Activated CD8-positive, alpha-beta T cell treated with anti-CD3 and anti-CD28 coated beads for 36 hours (primary cell): Measurements from ENCODE around the gene TMC5. TPM values are rescaled to one million over a fixed set of nuclear protein-coding genes. Genes with fewer than 3 reads are reported as not detected.
"Not testable (repeated sequence)": the region's sequence is repeated elsewhere in the genome, so short reads cannot be mapped to it uniquely, and the experiment has no call there.

Experiments used
- ATAC-seq: fragments of 200-7000 bp; cut with Tn5 transposase; one replicate; pipeline ENCODE4 v1.10.0; 2021; ENCODE audit warnings: mild to moderate bottlenecking, moderate library complexity
- CTCF ChIA-PET: fragments of 350-600 bp; sonication (Branson Sonifier 250); formaldehyde crosslinking; loops from one replicate; lab custom pipeline; 2021; ENCODE audit warnings: antibody characterized with exemption; lab: Charles Lee
- POLR2A ChIA-PET: fragments of 350-600 bp; sonication (Branson Sonifier 250); formaldehyde crosslinking; loops from one replicate; lab custom pipeline; 2021; ENCODE audit warnings: antibody characterized with exemption; lab: Charles Lee
- DNase-seq: peaks from one replicate; pipeline ENCODE4 v3.0.0-alpha.2; 2020
- H3K27ac Mint-ChIP-seq: one replicate; pipeline ENCODE4 v1.8.0; 2021; ENCODE audit warnings: mild to moderate bottlenecking, mixed read lengths
- H3K27me3 Mint-ChIP-seq: one replicate; pipeline ENCODE4 v1.8.0; 2021; ENCODE audit warnings: mixed read lengths
- H3K36me3 Mint-ChIP-seq: one replicate; pipeline ENCODE4 v1.8.0; 2021; ENCODE audit warnings: low read depth, mixed read lengths
- H3K4me1 Mint-ChIP-seq: one replicate; pipeline ENCODE4 v1.8.0; 2021; ENCODE audit warnings: low read depth, mixed read lengths
- H3K4me3 Mint-ChIP-seq: one replicate; pipeline ENCODE4 v1.8.0; 2021; ENCODE audit warnings: mild to moderate bottlenecking, moderate library complexity, mixed read lengths
- H3K9me3 Mint-ChIP-seq: one replicate; pipeline ENCODE4 v1.8.0; 2021; ENCODE audit warnings: mixed read lengths
- intact Hi-C: fragments of 100-400 bp; cut with micrococcal nuclease; formaldehyde crosslinking; loops from one replicate; pipeline ENCODE4 v1.10.0; 2022
- total RNA-seq, 2 experiments: library from RNA; stranded (reverse); gene quantifications; one replicate each; pipeline ENCODE4 v1.2.3, GENCODE V29; 2021
- TF ChIP-seq, protein P1 (sequence below): fragments of 200-600 bp; IDR thresholded peaks from one replicate; pipeline ENCODE4 v1.8.0; 2022; ENCODE audit warnings: antibody characterized with exemption, mild to moderate bottlenecking

The TMC5 gene
- total RNA-seq, 2 experiments from 2014 or later: not detected

GRCh38 chr16:19382887-19383816, 34.5 kb upstream of the TMC5 start:
- ATAC-seq: no peak
- no peaks in the 10 kb centered on the region for H3K36me3 Mint-ChIP-seq
- POLR2A ChIA-PET: no interaction called here
- intact Hi-C loops: no loop called here
- peaks cover 2% of the 10 kb centered on the region for H3K4me1 Mint-ChIP-seq
- peaks cover 10% of the 10 kb centered on the region for H3K27me3 Mint-ChIP-seq
- CTCF ChIA-PET: interaction anchor here (1.6 kb wide), 1 partner anchor 10 kb away, joined by 3 read pairs; no protein-coding TSS in a partner anchor
- no peaks in the 10 kb centered on the region for H3K9me3 Mint-ChIP-seq
- no peak overlapping the region for H3K27ac Mint-ChIP-seq
- no peak for DNase-seq
- H3K4me3 Mint-ChIP-seq: no peak overlapping the region
- TF ChIP-seq, protein P1, sequence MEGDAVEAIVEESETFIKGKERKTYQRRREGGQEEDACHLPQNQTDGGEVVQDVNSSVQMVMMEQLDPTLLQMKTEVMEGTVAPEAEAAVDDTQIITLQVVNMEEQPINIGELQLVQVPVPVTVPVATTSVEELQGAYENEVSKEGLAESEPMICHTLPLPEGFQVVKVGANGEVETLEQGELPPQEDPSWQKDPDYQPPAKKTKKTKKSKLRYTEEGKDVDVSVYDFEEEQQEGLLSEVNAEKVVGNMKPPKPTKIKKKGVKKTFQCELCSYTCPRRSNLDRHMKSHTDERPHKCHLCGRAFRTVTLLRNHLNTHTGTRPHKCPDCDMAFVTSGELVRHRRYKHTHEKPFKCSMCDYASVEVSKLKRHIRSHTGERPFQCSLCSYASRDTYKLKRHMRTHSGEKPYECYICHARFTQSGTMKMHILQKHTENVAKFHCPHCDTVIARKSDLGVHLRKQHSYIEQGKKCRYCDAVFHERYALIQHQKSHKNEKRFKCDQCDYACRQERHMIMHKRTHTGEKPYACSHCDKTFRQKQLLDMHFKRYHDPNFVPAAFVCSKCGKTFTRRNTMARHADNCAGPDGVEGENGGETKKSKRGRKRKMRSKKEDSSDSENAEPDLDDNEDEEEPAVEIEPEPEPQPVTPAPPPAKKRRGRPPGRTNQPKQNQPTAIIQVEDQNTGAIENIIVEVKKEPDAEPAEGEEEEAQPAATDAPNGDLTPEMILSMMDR: no peak

DNA sequence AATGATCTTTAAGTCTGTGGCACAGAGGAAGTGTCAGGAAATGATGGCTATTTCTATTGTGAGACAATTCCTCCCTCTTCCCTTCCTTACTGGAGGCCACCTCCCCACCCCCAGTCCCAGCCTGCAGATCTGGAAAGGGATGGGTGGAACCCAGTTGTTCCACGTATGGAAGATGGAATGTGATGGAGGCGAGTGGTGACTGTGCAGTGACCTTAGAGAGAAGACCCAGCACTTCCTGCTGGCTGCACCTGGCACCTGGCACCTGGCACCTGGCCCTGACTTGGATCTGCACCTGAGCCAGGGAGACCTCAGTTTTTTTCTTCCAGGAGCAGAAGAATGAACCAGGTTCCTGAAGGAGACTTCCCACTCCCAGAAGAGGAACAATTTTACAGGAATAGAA, 33.0 kb upstream of the TMC5 start:
- Mint-ChIP-seq H3K36me3 (no peaks in the 10 kb centered on the region), H3K9me3 (no peaks in the 10 kb centered on the region), H3K4me3 (no peak overlapping the region), H3K27me3 (peaks cover 14% of the 10 kb centered on the region), H3K27ac (no peak overlapping the region), H3K4me1 (peaks cover 2% of the 10 kb centered on the region)
- no peak for ATAC-seq
- DNase-seq: no peak
- TF ChIP-seq, protein P1: no peak
- intact Hi-C loops: loop anchor here (5.0 kb wide), 1 partner anchor 118 kb away; no protein-coding TSS in a partner anchor
- POLR2A ChIA-PET: no interaction called here
- CTCF ChIA-PET: no interaction called here

DNA sequence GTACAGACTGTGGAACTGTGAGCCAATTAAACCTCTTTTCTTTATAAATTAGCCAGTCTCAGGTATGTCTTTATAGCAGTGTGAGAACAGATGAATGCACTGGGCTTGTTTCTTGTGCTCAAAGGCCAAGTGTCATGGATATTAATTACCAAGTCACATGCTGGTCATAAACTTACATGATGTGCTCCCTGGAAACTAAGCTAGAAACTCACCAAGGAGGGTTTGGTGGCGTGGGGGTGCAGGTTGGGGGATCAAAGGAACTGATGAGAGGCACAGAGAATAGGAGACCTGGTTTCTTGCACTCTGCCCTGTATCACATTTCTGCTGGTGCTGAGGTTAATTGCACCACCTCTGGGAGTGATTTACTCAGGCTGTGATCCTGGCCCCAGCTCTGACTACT, 31.2 kb upstream of the TMC5 start:
- no peak overlapping the region for H3K4me3 Mint-ChIP-seq
- ChIA-PET POLR2A (no interaction called here), CTCF (no interaction called here)
- intact Hi-C loops: loop anchor here (5.0 kb wide), 1 partner anchor 116 kb away; no protein-coding TSS in a partner anchor
- H3K4me1 Mint-ChIP-seq: no peaks in the 10 kb centered on the region
- ATAC-seq: no peak
- no peak for DNase-seq
- H3K27me3 Mint-ChIP-seq: peaks cover 12% of the 10 kb centered on the region
- TF ChIP-seq, protein P1: no peak
- no peak overlapping the region for H3K27ac Mint-ChIP-seq
- no peaks in the 10 kb centered on the region for H3K36me3 Mint-ChIP-seq
- H3K9me3 Mint-ChIP-seq: no peaks in the 10 kb centered on the region

DNA sequence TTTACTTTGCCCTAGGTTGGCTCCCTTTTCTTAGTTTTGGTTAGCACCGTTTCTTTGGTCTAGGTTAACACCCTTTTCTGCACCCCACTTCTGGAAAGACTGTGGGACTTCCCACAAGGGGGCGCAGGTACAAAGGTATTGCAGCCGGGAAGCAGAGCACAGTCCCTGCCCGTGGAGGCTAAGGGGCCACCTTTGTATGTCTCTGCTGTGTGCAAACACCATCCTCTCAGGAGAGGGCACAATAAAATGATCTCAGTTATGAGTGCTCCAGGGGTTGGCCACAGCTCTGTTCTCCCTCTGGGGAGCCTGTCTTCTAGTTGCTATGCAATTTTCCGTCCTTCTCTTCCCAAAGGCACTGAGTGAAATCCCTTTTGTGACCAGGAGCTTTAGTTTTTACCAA, 28.4 kb upstream of the TMC5 start:
- intact Hi-C loops: loop anchor here (5.0 kb wide), 1 partner anchor 113 kb away; no protein-coding TSS in a partner anchor
- Mint-ChIP-seq H3K27ac (no peak overlapping the region), H3K4me1 (no peaks in the 10 kb centered on the region), H3K27me3 (peaks cover 11% of the 10 kb centered on the region), H3K4me3 (no peak overlapping the region), H3K36me3 (no peaks in the 10 kb centered on the region), H3K9me3 (no peaks in the 10 kb centered on the region)
- TF ChIP-seq, protein P1: peak; percentile 51
- ChIA-PET CTCF (interaction anchor here (0.6 to 4.5 kb wide), 4 partner anchors 114 to 200 kb away, joined by 3 to 34 read pairs (median 3); no protein-coding TSS in a partner anchor), POLR2A (interaction anchor here (1.1 kb wide), 1 partner anchor 113 kb away, joined by 3 read pairs; no protein-coding TSS in a partner anchor)
- DNase-seq (peak; percentile 70), ATAC-seq (peak; percentile 49)

DNA sequence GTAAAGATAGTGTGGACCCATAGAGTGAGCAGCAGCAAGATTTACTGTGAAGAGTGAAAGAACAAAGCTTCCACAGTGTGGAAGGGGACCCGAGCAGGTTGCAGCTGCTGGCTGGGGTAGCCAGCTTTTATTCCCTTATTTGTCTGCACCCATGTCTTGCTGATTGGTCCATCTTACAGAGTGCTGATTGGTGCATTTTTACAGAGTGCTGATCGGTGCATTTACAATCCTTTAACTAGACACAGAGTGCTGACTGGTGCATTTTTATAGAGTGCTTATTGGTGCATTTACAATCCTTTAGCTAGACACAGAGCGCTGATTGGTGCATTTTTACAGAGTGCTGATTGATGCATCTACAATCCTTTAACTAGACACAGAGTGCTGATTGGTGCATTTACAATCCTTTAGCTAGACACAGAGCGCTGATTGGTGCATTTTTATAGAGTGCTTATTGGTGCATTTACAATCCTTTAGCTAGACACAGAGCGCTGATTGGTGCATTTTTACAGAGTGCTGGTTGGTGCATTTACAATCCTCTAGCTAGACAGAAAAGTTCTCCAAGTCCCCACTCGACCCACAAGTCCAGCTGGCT, 26.4 kb upstream of the TMC5 start:
- H3K27ac Mint-ChIP-seq, DNase-seq, H3K4me3 Mint-ChIP-seq, H3K9me3 Mint-ChIP-seq, intact Hi-C loops, ATAC-seq, H3K36me3 Mint-ChIP-seq, H3K4me1 Mint-ChIP-seq: not testable (repeated sequence)
- CTCF ChIA-PET: interaction anchor here (4.5 kb wide), 1 partner anchor 112 kb away, joined by 34 read pairs; no protein-coding TSS in a partner anchor
- H3K27me3 Mint-ChIP-seq: peaks cover 17% of the 10 kb centered on the region
- POLR2A ChIA-PET: interaction anchor here (0.6 kb wide), 1 partner anchor 445 kb away, joined by 3 read pairs; no protein-coding TSS in a partner anchor
